Panc1 (cell line): ENCODE data around the gene RALGPS2. TPM values are rescaled to one million over a fixed set of nuclear protein-coding genes. Genes with fewer than 3 reads are reported as not detected.

ENCODE experiments used
- ATAC-seq: fragments of 200-7000 bp; cut with Tn5 transposase; 2 replicates; pipeline ENCODE4 v1.9.1; 2020; ENCODE audit warnings: mild to moderate bottlenecking, moderate library complexity
- BruUV-seq: library from RNA; stranded (reverse); fragments of 400-500 nt; replicated peaks from 2 replicates; lab custom pipeline; 2021; lab: Mats Ljungman, UMichigan
- CTCF ChIA-PET: fragments of 300-600 bp; sonication (Branson Sonifier 250); formaldehyde crosslinking; loops from one replicate; lab custom pipeline; 2022; ENCODE audit warnings: antibody characterized with exemption; lab: Charles Lee
- POLR2A ChIA-PET: fragments of 300-600 bp; sonication (Branson Sonifier 250); formaldehyde crosslinking; loops from one replicate; lab custom pipeline; 2022; ENCODE audit warnings: antibody characterized with exemption; lab: Charles Lee
- DNase-seq: peaks from one replicate; pipeline ENCODE4 v3.0.0-alpha.2; 2010; ENCODE audit warnings: low read depth, low spot score
- H3K27ac ChIP-seq: 2 replicates; pipeline ENCODE4 v1.5.1; 2011; ENCODE audit warnings: mild to moderate bottlenecking, low read length, inconsistent platforms
- H3K27me3 ChIP-seq: fragments of 200-500 bp; sonication (Bioruptor generic); 2 replicates; pipeline ENCODE4 v1.6.0; 2014; ENCODE audit warnings: low read length, inconsistent platforms; ENCODE audit not compliant: control insufficient read depth, insufficient read depth
- H3K36me3 ChIP-seq: fragments of 200-500 bp; sonication (Bioruptor generic); 2 replicates; pipeline ENCODE4 v1.5.1; 2014; ENCODE audit warnings: inconsistent platforms, mild to moderate bottlenecking, low read length, moderate library complexity; ENCODE audit not compliant: control insufficient read depth, insufficient read depth
- H3K4me1 ChIP-seq: 2 replicates; pipeline ENCODE4 v1.5.1; 2011; ENCODE audit warnings: inconsistent platforms, mild to moderate bottlenecking, low read length, moderate library complexity; ENCODE audit not compliant: control insufficient read depth, insufficient read depth
- H3K4me3 ChIP-seq, 2 experiments: 2 replicates each; pipeline ENCODE4 v1.5.1; 2011 to 2012; ENCODE audit warnings: low read depth in 2 of 2, low read length in 2 of 2, mild to moderate bottlenecking in 2 of 2, inconsistent platforms in 1 of 2, moderate library complexity in 1 of 2
- H3K9me3 ChIP-seq: fragments of 200-500 bp; sonication (Bioruptor generic); 2 replicates; pipeline ENCODE4 v1.5.1; 2014; ENCODE audit warnings: low read depth, mild to moderate bottlenecking, inconsistent platforms, low read length, moderate library complexity; ENCODE audit not compliant: control insufficient read depth, insufficient read depth
- POLR2AphosphoS5 ChIP-seq: IDR thresholded peaks from 2 replicates; pipeline ENCODE4 v1.6.1; 2012; ENCODE audit warnings: mild to moderate bottlenecking, low read depth, low read length, moderate library complexity
- SIN3A ChIP-seq: IDR thresholded peaks from 2 replicates; pipeline ENCODE4 v1.6.1; 2012; ENCODE audit warnings: low read depth, mild to moderate bottlenecking, low read length, moderate library complexity, borderline replicate concordance; ENCODE audit not compliant: insufficient read depth
- TCF7L2 ChIP-seq: IDR thresholded peaks from 2 replicates; pipeline ENCODE4 v1.6.1; 2011; ENCODE audit warnings: mild to moderate bottlenecking, low read depth, low read length, inconsistent platforms
- in situ Hi-C: cut with HindIII; loops from 2 replicates; pipeline ENCODE4 v1.10.0; 2016; ENCODE audit warnings: low sequenced_read_pairs, low pct_unique_long_range_greater_than_20kb
- intact Hi-C: fragments of 100-400 bp; cut with micrococcal nuclease; formaldehyde crosslinking; loops from one replicate; pipeline ENCODE4 v1.10.0; 2022; ENCODE audit not compliant: unreplicated experiment
- total RNA-seq: library from RNA; stranded (reverse); gene quantifications from one replicate; pipeline ENCODE4 v1.2.1, GENCODE V29; 2021; ENCODE audit not compliant: unreplicated experiment
- TF ChIP-seq, protein P1 (sequence below), 2 experiments: IDR thresholded peaks; 2 replicates each; pipeline ENCODE4 v1.6.1; 2011 to 2012; ENCODE audit warnings: low read depth in 2 of 2, control low read depth in 1 of 2, low read length in 1 of 2, mild to moderate bottlenecking in 1 of 2, moderate library complexity in 1 of 2; ENCODE audit not compliant: insufficient read depth in 1 of 2
- TF ChIP-seq, protein P2 (sequence below): fragments of 450-650 bp; IDR thresholded peaks from 2 replicates; pipeline ENCODE4 v1.5.1; 2017; ENCODE audit warnings: mild to moderate bottlenecking

The RALGPS2 gene
- total RNA-seq, 1 experiment from 2014 or later = 5.4 TPM

DNA sequence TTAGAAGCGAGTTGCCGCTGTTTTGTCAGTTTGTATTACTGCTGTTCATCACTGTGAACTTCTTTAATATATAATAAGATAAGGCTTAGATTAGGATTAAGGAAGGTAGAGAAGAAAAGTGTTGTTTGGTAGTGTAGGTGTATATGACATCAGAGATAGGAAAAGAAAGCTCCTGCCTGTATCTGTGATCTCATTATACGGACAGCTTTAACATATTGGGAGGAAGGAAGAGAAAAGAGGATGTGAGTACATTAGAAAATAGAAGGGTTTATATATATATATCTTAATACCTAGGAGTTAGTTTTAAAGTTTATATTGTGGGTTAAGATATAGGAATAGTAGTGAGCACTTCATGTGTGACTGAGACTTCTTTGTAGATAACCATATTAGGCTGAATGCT is 71.0 kb downstream of the RALGPS2 start:
- in situ Hi-C loops (no loop called here), intact Hi-C loops (no loop called here)
- Histone ChIP-seq H3K4me3 (no peak overlapping the region), H3K9me3 (no peaks in the 10 kb centered on the region), H3K36me3 (no peaks in the 10 kb centered on the region), H3K27ac (no peak overlapping the region), H3K4me1 (no peaks in the 10 kb centered on the region), H3K27me3 (no peaks in the 10 kb centered on the region)
- TF ChIP-seq SIN3A (no peak), TCF7L2 (no peak), POLR2AphosphoS5 (no peak)
- TF ChIP-seq, protein P1, sequence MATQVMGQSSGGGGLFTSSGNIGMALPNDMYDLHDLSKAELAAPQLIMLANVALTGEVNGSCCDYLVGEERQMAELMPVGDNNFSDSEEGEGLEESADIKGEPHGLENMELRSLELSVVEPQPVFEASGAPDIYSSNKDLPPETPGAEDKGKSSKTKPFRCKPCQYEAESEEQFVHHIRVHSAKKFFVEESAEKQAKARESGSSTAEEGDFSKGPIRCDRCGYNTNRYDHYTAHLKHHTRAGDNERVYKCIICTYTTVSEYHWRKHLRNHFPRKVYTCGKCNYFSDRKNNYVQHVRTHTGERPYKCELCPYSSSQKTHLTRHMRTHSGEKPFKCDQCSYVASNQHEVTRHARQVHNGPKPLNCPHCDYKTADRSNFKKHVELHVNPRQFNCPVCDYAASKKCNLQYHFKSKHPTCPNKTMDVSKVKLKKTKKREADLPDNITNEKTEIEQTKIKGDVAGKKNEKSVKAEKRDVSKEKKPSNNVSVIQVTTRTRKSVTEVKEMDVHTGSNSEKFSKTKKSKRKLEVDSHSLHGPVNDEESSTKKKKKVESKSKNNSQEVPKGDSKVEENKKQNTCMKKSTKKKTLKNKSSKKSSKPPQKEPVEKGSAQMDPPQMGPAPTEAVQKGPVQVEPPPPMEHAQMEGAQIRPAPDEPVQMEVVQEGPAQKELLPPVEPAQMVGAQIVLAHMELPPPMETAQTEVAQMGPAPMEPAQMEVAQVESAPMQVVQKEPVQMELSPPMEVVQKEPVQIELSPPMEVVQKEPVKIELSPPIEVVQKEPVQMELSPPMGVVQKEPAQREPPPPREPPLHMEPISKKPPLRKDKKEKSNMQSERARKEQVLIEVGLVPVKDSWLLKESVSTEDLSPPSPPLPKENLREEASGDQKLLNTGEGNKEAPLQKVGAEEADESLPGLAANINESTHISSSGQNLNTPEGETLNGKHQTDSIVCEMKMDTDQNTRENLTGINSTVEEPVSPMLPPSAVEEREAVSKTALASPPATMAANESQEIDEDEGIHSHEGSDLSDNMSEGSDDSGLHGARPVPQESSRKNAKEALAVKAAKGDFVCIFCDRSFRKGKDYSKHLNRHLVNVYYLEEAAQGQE (IDR thresholded peaks at IDR 0.05; ENCODE audit: insufficient read depth in 1 of 2, low read depth in 2 of 2, low read length in 1 of 2) = no peak
- TF ChIP-seq, protein P2, sequence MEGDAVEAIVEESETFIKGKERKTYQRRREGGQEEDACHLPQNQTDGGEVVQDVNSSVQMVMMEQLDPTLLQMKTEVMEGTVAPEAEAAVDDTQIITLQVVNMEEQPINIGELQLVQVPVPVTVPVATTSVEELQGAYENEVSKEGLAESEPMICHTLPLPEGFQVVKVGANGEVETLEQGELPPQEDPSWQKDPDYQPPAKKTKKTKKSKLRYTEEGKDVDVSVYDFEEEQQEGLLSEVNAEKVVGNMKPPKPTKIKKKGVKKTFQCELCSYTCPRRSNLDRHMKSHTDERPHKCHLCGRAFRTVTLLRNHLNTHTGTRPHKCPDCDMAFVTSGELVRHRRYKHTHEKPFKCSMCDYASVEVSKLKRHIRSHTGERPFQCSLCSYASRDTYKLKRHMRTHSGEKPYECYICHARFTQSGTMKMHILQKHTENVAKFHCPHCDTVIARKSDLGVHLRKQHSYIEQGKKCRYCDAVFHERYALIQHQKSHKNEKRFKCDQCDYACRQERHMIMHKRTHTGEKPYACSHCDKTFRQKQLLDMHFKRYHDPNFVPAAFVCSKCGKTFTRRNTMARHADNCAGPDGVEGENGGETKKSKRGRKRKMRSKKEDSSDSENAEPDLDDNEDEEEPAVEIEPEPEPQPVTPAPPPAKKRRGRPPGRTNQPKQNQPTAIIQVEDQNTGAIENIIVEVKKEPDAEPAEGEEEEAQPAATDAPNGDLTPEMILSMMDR = no peak
- ATAC-seq = no peak
- CTCF ChIA-PET = no interaction called here
- DNase-seq = no peak
- POLR2A ChIA-PET = no interaction called here
- no TSS peak for BruUV-seq

DNA sequence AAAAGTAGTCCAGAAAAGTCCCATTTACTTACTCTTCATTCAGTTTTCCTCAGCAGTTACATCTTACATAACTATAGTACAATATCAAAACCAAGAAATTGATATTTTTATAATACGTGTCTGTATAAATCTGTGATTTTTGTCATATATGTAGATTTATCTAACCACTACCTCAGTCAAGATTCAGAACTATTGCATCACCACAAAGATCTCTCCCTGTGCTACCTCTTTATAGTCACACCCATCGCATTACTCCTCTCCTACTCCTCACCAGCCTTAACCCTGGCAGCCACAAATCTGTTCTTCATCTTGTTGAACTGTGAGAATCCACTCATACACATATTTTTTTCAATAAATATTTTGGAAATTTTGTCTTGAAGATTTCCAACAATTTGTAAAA is 72.5 kb downstream of the RALGPS2 start:
- no peaks in the 10 kb centered on the region for H3K36me3 ChIP-seq
- H3K4me1 ChIP-seq = no peaks in the 10 kb centered on the region
- ATAC-seq = no peak
- no TSS peak for BruUV-seq
- CTCF ChIA-PET = no interaction called here
- DNase-seq = no peak
- POLR2A ChIA-PET = no interaction called here
- in situ Hi-C loops (no loop called here), intact Hi-C loops (no loop called here)
- no peaks in the 10 kb centered on the region for H3K27me3 ChIP-seq
- H3K9me3 ChIP-seq = no peaks in the 10 kb centered on the region
- no peak overlapping the region for H3K27ac ChIP-seq
- TF ChIP-seq, protein P1 (IDR thresholded peaks at IDR 0.05; ENCODE audit: insufficient read depth in 1 of 2, low read depth in 2 of 2, low read length in 1 of 2) = no peak
- TF ChIP-seq POLR2AphosphoS5 (no peak), TCF7L2 (no peak), SIN3A (no peak)
- TF ChIP-seq, protein P2 = no peak
- no peak overlapping the region for H3K4me3 ChIP-seq
